Activated T-cell treated with anti-CD3 and anti-CD28 coated beads for 1 hour (primary cell): Measurements from ENCODE around the gene LAPTM5.

Experiments
- DNase-seq: peaks from one replicate; pipeline ENCODE4 v3.0.0-alpha.2; 2020; ENCODE audit warnings: low read depth

LAPTM5 gene

GRCh38 chr1:30714536-30715090 is 43.0 kb downstream of the LAPTM5 start:
- no peak for DNase-seq

GRCh38 chr1:30714025-30714424 is 43.5 kb downstream of the LAPTM5 start:
- DNase-seq: no peak

- no peak for DNase-seq
These were observed 44.3 kb downstream of the LAPTM5 start for GRCh38 chr1:30713311-30713710.

- no peak for DNase-seq
These were observed 45.0 kb downstream of the LAPTM5 start for GRCh38 chr1:30712583-30712982.

- no peak for DNase-seq
These were observed 47.2 kb downstream of the LAPTM5 start for GRCh38 chr1:30710407-30710806.

GRCh38 chr1:30708361-30708728 is 49.2 kb downstream of the LAPTM5 start:
- no peak for DNase-seq

GRCh38 chr1:30707412-30708360 is 49.9 kb downstream of the LAPTM5 start:
- peak; percentile 41 for DNase-seq

GRCh38 chr1:30706528-30706927 is 51.0 kb downstream of the LAPTM5 start:
- no peak for DNase-seq

- DNase-seq: no peak
These were observed 51.9 kb downstream of the LAPTM5 start for GRCh38 chr1:30705698-30706097.

GRCh38 chr1:30704765-30705509 is 52.6 kb downstream of the LAPTM5 start:
- no peak for DNase-seq

- DNase-seq: no peak
These were observed 53.3 kb downstream of the LAPTM5 start for GRCh38 chr1:30704271-30704670.

GRCh38 chr1:30702823-30703222 is 54.8 kb downstream of the LAPTM5 start:
- no peak for DNase-seq

GRCh38 chr1:30701258-30701633 is 56.3 kb downstream of the LAPTM5 start:
- no peak for DNase-seq

- DNase-seq: no peak
These were observed 56.9 kb downstream of the LAPTM5 start for GRCh38 chr1:30700528-30701257.

- no peak for DNase-seq
These were observed 57.8 kb downstream of the LAPTM5 start for GRCh38 chr1:30699762-30700161.

GRCh38 chr1:30698401-30698981 is 59.1 kb downstream of the LAPTM5 start:
- no peak for DNase-seq

GRCh38 chr1:30697571-30698376 is 59.8 kb downstream of the LAPTM5 start:
- no peak for DNase-seq

GRCh38 chr1:30696831-30697230 is 60.7 kb downstream of the LAPTM5 start:
- DNase-seq: no peak

GRCh38 chr1:30695439-30695841 is 62.1 kb downstream of the LAPTM5 start:
- DNase-seq: no peak

GRCh38 chr1:30694280-30695175 is 63.0 kb downstream of the LAPTM5 start:
- DNase-seq: no peak
